ENCODE results near the gene PSG1.
"Not testable (repeated sequence)": the region's sequence is repeated elsewhere in the genome, so short reads cannot be mapped to it uniquely, and the experiment has no call there.

The PSG1 gene

GRCh38 chr19:42887876-42888445 lies 8.4 kb upstream of the PSG1 start:
- DNase-seq (ENCODE audit: insufficient read length); FAIRE-seq: not testable (repeated sequence)

DNA sequence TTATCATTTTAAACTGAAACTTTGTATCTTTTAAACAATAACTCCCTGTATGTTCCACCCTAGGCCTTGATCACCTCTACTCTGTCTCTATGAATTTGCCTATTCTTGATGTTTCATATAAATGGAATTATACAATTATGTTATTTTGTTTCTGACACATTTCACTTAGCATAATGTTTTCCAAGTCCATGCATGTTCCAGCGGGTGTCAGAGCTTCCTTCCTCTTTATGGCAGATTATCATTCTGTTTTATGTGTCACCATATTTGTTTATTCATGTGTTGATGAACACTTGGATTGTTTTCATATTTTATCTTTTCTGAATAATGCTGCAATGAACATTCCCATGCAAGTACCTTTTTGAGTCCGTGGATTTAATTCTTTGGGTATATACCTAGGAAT lies 3.2 kb upstream of the PSG1 start:
- FAIRE-seq; DNase-seq (ENCODE audit: insufficient read length): not testable (repeated sequence)

DNA sequence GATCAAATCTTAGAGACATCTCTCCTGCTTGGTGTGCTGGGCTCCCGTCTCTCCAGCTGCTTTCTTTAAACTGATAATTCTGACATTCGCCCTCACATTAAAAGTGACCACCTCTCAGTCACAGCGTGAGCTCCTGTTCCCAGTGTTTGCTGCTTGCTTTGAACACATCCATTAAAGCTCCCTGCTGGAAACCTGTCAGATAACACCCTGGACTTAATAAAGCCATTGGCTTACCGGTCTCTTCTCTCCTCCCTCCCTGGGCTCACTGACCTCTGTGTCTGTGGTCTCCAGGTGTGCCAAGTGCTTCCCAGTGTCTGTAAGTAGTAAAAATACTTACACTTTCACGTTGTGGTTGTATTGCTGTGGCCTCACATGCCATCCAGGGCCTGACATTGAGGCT lies 2.5 kb upstream of the PSG1 start:
- not testable (repeated sequence) for FAIRE-seq; DNase-seq (ENCODE audit: insufficient read length)

DNA sequence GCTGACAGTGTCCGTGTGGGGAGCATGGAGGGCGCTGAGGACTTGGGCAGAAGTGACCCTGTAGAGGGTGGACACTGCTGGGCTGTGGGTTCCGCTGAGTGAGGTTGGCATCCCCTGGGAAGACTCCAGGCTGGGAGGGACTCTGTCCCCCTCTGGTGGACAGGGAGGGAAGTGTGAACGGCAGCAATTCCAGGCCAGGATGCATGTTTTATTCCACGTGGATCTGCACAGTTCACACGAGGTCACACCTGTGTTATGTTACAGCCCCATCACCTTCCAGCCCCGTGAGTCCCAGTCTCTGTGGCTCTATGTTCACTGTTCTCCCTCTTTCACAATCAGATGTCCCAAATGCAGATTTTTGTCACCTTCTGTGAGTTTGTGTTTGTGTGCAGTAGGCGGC lies 1.8 kb upstream of the PSG1 start:
- not testable (repeated sequence) for FAIRE-seq; DNase-seq (ENCODE audit: insufficient read length)

DNA sequence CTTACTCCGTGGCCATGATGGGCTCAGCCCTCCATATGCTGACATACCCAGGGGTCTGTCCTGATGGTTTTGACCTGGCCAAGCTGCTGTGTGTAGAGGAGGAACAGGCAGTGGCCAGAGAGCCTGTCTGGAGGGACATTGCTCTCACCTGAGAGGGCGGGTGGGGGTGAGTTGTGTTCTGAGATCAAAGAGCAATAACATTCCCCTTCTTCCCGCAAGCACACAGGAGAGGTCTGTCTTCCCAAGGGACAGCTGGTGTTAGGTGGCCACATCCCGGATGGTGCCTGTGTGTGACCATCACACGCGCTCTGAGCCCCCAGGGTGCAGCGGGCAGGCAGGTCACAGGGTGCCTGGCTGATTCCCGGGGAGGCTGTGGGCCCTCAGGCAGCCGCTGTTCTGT lies 1.1 kb upstream of the PSG1 start:
- FAIRE-seq, result not testable (repeated sequence)

DNA sequence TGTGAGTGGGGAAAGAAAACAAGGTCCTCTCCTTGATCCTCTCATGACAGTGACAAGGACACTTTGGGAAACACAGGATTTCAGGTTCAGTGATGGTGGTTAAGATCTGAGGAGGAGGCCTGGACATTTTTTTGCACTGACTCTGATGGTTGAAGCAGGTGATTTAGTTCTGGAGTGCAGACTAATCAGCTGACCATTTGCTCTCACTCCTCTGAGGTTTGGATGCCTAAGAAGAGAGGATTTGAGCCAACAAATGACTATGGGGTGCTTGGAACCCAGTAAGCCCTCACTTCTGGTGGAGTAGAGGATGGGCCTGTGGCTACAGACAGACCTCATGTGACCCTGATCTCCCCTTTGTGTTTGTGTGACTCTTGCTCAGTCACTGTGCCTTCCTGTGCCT lies 2.9 kb downstream of the PSG1 start:
- not testable (repeated sequence) for FAIRE-seq; DNase-seq (ENCODE audit: insufficient read length)

More for the DNA sequence above, 1.1 kb upstream of the PSG1 start:
- not testable (repeated sequence) for DNase-seq (ENCODE audit: insufficient read length)

- not testable (repeated sequence) for FAIRE-seq; DNase-seq (ENCODE audit: insufficient read length)
Observed at GRCh38 chr19:42875881-42876280, 3.6 kb downstream of the PSG1 start.

DNA sequence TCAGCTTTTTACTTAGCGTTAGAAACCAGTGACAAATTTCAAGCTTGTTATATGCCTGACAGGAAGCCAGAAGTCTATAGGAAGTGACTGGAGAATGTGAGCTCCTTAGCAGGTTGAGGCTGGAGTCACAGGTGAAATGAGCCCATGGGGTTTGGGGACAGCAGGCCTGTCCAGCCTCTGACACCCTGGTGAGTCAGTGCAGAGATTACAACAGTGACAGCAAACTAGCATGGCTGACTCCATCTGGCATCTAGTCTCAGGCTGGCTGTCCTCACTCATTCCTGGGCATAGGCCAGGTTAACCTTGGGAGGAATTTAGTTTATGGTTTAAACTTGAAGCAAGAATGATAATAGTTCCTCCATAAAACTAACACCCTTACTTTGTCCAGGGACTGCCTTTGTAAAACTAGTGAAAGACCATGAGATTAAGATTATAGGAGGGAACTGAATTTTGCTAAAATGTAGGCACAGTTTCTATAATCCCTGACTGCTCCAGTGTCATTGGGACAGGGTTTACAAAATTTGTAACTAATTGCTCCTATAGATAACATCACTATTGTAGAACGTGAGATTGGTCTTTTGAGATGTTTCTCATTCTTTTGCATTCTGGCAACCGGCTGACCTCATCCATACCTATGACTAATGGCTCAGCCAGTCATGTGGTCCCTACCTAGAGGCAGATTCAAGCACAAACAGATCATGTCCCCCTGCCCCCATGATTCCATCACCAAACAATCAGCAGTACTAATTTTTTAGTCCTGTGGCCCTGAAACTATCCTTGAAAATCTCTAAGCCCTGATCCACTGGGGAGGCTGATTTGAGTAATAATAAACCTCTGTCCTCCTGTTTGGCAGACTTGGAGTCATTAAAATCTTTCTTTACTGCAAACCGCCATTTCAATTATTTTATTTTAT lies 4.4 kb downstream of the PSG1 start:
- not testable (repeated sequence) for DNase-seq (ENCODE audit: insufficient read length); FAIRE-seq

- DNase-seq (ENCODE audit: insufficient read length); FAIRE-seq: not testable (repeated sequence)
Observed at GRCh38 chr19:42874136-42874535, 5.4 kb downstream of the PSG1 start.

- FAIRE-seq (no peak), DNase-seq (ENCODE audit: insufficient read length) (no peak)
- no peak for TF ChIP-seq POLR2A (IDR thresholded peaks at IDR 0.05; ENCODE audit: low read depth, low read length)
- no peak for TF ChIP-seq POLR2AphosphoS5 (IDR thresholded peaks at IDR 0.05; ENCODE audit: low read depth, low read length)
- no peak for TF ChIP-seq TAF1 (IDR thresholded peaks at IDR 0.05; ENCODE audit: borderline replicate concordance, low read depth, low read length)
Observed at GRCh38 chr19:42872608-42873007, 6.9 kb downstream of the PSG1 start.

GRCh38 chr19:42857544-42857867 lies 22.0 kb downstream of the PSG1 start:
- FAIRE-seq (no peak), DNase-seq (ENCODE audit: insufficient read length) (no peak)
- TF ChIP-seq TAF1 (IDR thresholded peaks at IDR 0.05; ENCODE audit: borderline replicate concordance, low read depth, low read length), result no peak
- TF ChIP-seq POLR2AphosphoS5 (IDR thresholded peaks at IDR 0.05; ENCODE audit: low read depth, low read length), result no peak
- no peak for TF ChIP-seq POLR2A (IDR thresholded peaks at IDR 0.05; ENCODE audit: low read depth, low read length)

DNA sequence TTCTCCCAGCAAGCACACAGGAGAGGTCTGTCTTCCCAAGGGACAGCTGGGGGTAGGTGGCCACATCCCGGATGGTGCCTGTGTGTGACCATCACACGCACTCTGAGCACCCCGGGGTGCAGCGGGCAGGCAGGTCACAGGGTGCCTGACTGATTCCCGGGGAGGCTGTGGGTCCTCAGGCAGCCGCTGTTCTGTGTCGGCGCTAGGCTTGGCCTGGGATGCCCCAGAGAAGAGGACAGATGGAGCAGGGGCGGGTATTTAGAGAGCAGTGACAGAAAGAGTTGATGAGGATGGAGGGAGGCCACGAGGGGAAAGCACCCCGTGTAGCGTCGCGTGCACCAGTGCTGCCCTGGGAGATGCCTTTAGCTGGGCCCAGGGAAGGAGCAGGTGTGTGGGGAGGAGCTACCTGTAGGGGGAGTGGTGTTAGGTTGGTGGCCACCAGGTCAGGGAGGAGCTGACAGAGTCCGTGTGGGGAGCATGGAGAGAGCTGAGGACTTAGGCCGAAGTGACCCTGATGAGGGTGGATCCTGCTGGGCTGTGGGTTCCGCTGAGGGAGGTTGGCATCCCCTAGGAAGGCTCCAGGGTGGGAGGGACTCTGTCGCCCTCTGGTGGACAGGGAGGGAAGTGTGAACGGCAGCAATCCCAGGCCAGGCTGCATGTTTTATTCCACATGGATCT lies 22.5 kb downstream of the PSG1 start:
- FAIRE-seq; DNase-seq (ENCODE audit: insufficient read length): not testable (repeated sequence)

DNA sequence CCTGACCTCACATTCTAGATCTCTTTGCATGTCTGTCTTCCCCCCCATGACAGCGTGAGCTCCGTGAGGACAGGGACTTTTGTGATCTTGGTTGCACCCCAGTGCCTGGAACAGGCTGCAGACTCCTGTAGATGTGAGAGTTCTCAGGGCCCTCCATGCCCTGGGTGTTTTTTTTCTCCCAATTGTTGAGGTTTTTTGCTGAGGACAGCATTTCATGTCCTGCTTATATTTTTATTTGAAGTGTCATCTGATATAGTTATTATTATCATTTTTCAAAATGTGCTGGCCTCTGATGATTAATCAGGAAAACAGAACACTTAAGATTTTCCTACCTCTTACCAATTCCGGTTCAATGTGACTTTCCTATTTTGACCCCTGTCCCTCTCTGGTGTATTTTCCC lies 24.8 kb downstream of the PSG1 start:
- not testable (repeated sequence) for FAIRE-seq; DNase-seq (ENCODE audit: insufficient read length)

- FAIRE-seq, result not testable (repeated sequence)
Observed at GRCh38 chr19:42853231-42853630, 26.3 kb downstream of the PSG1 start.

GRCh38 chr19:42852821-42853220 lies 26.7 kb downstream of the PSG1 start:
- DNase-seq (ENCODE audit: insufficient read length); FAIRE-seq: not testable (repeated sequence)

More at GRCh38 chr19:42853231-42853630, 26.3 kb downstream of the PSG1 start:
- not testable (repeated sequence) for DNase-seq (ENCODE audit: insufficient read length)

- DNase-seq (ENCODE audit: insufficient read length); FAIRE-seq: not testable (repeated sequence)
Observed at GRCh38 chr19:42851718-42852280, 27.7 kb downstream of the PSG1 start.

Data from GM12892 (cell line).